ENCODE results near the gene APP.

DNA sequence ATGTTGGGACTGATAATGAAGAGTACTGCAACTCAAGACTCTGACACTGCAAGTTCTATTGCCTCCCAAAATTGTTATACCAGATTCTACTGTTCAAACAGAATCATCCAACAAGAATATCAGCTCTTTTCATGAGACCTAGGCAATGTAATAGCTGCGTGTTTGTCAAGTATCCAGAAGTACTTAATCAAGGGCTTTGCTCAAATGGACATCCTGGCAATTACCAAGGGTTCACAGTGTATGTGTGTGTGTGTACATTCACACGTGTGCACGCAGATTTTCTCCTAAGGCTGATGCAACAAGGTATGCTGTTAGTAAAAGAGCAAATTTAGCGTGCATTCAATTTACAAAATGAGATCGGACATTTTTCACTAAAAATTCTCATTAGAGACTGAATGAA, 261.2 kb downstream of the APP start:
- TF ChIP-seq CTCF (IDR thresholded peaks at IDR 0.05; ENCODE audit: borderline replicate concordance, extremely low read depth, low read length, poor library complexity, severe bottlenecking) (no peak), EZH2 (IDR thresholded peaks at IDR 0.05; ENCODE audit: borderline replicate concordance, low read depth, low read length, severe bottlenecking) (no peak)
